ENCODE measurements around the gene FOXN3.

The FOXN3 gene

GRCh38 chr14:89196545-89196944 is 220.5 kb downstream of the FOXN3 start:
- H3K27me3 ChIP-seq (ENCODE audit: insufficient read depth, poor library complexity, severe bottlenecking): no peaks in the 10 kb centered on the region
- H3K27ac ChIP-seq (replicated peaks): no peak overlapping the region
- no peak overlapping the region for H3K4me3 ChIP-seq (replicated peaks; ENCODE audit: insufficient read depth, low read length)
- DNase-seq (ENCODE audit: low read depth in 1 of 2, low spot score in 1 of 2): no peak
- TF ChIP-seq GABPA (IDR thresholded peaks at IDR 0.05; ENCODE audit: low read depth) (no peak), POLR2AphosphoS5 (IDR thresholded peaks at IDR 0.05; ENCODE audit: low read depth) (no peak), CTCF (IDR thresholded peaks at IDR 0.05; ENCODE audit: insufficient read depth, low read length) (no peak), SPI1 (IDR thresholded peaks at IDR 0.05; ENCODE audit: borderline replicate concordance, low read depth) (no peak), REST (IDR thresholded peaks at IDR 0.05; ENCODE audit: insufficient replicate concordance, low read depth) (no peak)

GRCh38 chr14:89194376-89194775 is 222.7 kb downstream of the FOXN3 start:
- no peak overlapping the region for H3K27ac ChIP-seq (replicated peaks)
- H3K27me3 ChIP-seq (ENCODE audit: insufficient read depth, poor library complexity, severe bottlenecking): no peaks in the 10 kb centered on the region
- TF ChIP-seq SPI1 (IDR thresholded peaks at IDR 0.05; ENCODE audit: borderline replicate concordance, low read depth) (no peak), POLR2AphosphoS5 (IDR thresholded peaks at IDR 0.05; ENCODE audit: low read depth) (no peak), CTCF (IDR thresholded peaks at IDR 0.05; ENCODE audit: insufficient read depth, low read length) (no peak), REST (IDR thresholded peaks at IDR 0.05; ENCODE audit: insufficient replicate concordance, low read depth) (no peak), GABPA (IDR thresholded peaks at IDR 0.05; ENCODE audit: low read depth) (no peak)
- no peak overlapping the region for H3K4me3 ChIP-seq (replicated peaks; ENCODE audit: insufficient read depth, low read length)
- no peak for DNase-seq (ENCODE audit: low read depth in 1 of 2, low spot score in 1 of 2)

- no peak overlapping the region for H3K4me3 ChIP-seq (replicated peaks; ENCODE audit: insufficient read depth, low read length)
- H3K27ac ChIP-seq (replicated peaks): no peak overlapping the region
- DNase-seq (ENCODE audit: low read depth in 1 of 2, low spot score in 1 of 2): no peak
- H3K27me3 ChIP-seq (ENCODE audit: insufficient read depth, poor library complexity, severe bottlenecking): no peaks in the 10 kb centered on the region
- TF ChIP-seq SPI1 (IDR thresholded peaks at IDR 0.05; ENCODE audit: borderline replicate concordance, low read depth): no peak
- no peak for TF ChIP-seq REST (IDR thresholded peaks at IDR 0.05; ENCODE audit: insufficient replicate concordance, low read depth)
- no peak for TF ChIP-seq GABPA (IDR thresholded peaks at IDR 0.05; ENCODE audit: low read depth)
- TF ChIP-seq POLR2AphosphoS5 (IDR thresholded peaks at IDR 0.05; ENCODE audit: low read depth): no peak
- TF ChIP-seq CTCF (IDR thresholded peaks at IDR 0.05; ENCODE audit: insufficient read depth, low read length): no peak
Measured at GRCh38 chr14:89190765-89191513, 226.1 kb downstream of the FOXN3 start.

Data from HL-60 (cell line).